SK-N-SH (cell line): Measurements from ENCODE around the gene SMAD3. TPM values are rescaled to one million over a fixed set of nuclear protein-coding genes. Genes with fewer than 3 reads are reported as not detected.

Experiments
- CTCF ChIA-PET: fragments of 300-600, 350-600 bp; formaldehyde crosslinking; extraction: SDS; loops from one replicate; lab custom pipeline; 2021; lab: Yijun Ruan, JAX
- POLR2A ChIA-PET: fragments of 350-600 bp; sonication (Branson Sonifier 250); formaldehyde crosslinking; extraction: SDS; loops from one replicate; lab custom pipeline; 2020; ENCODE audit warnings: antibody characterized with exemption, inconsistent platforms; lab: Yijun Ruan, JAX
- DNase-seq: peaks from one replicate; pipeline ENCODE4 v3.0.0; 2012
- H2AFZ ChIP-seq: fragments of 200-600 bp; sonication (generic); 2 replicates; pipeline ENCODE4 v1.8.1; 2016; ENCODE audit warnings: antibody characterized with exemption, mild to moderate bottlenecking, low read depth
- H3F3A ChIP-seq: fragments of 200-600 bp; sonication (generic); replicated peaks from 2 replicates; pipeline ENCODE3; 2016; ENCODE audit warnings: antibody characterized with exemption, mild to moderate bottlenecking; ENCODE audit not compliant: insufficient read depth
- H3K27ac ChIP-seq, 2 experiments: fragments of 200-500 bp in 1 of 2; fragments of 200-600 bp in 1 of 2; sonication (Bioruptor generic) in 1 of 2; sonication (generic), shearing (Covaris generic) in 1 of 2; 2 replicates each; pipeline versions ENCODE4 v1.5.1 to v1.6.1; 2014 to 2016; ENCODE audit warnings: low read depth in 2 of 2, inconsistent platforms in 1 of 2, low read length in 1 of 2, mild to moderate bottlenecking in 1 of 2, mixed read lengths in 1 of 2
- H3K27me3 ChIP-seq: fragments of 200-600 bp; sonication (generic), shearing (Covaris generic); 2 replicates; pipeline ENCODE4 v1.6.1; 2016; ENCODE audit warnings: mixed run types; ENCODE audit not compliant: insufficient read depth
- H3K36me3 ChIP-seq, 2 experiments: fragments of 200-500 bp in 1 of 2; fragments of 200-600 bp in 1 of 2; sonication (Bioruptor generic) in 1 of 2; sonication (generic) in 1 of 2; replicated peaks in 1 of 2; 2 replicates each; pipeline versions ENCODE3 to v1.5.1; 2014 to 2016; ENCODE audit warnings: low read length in 1 of 2, mild to moderate bottlenecking in 1 of 2; ENCODE audit not compliant: insufficient read depth in 2 of 2, control insufficient read depth in 1 of 2
- H3K4me1 ChIP-seq, 2 experiments: fragments of 200-500 bp in 1 of 2; fragments of 200-600 bp in 1 of 2; sonication (Bioruptor generic) in 1 of 2; sonication (generic), shearing (Covaris generic) in 1 of 2; 2 replicates each; pipeline versions ENCODE4 v1.5.1 to v1.6.1; 2014 to 2016; ENCODE audit warnings: low read depth in 1 of 2, low read length in 1 of 2, mixed run types in 1 of 2; ENCODE audit not compliant: insufficient read depth in 2 of 2, control insufficient read depth in 1 of 2
- H3K4me2 ChIP-seq: fragments of 200-600 bp; sonication (generic), shearing (Covaris generic); 2 replicates; pipeline ENCODE4 v1.6.1; 2017; ENCODE audit warnings: mixed run types
- H3K4me3 ChIP-seq, 2 experiments: fragments of 200-500 bp in 1 of 2; fragments of 200-600 bp in 1 of 2; sonication (Bioruptor generic) in 1 of 2; sonication (generic), shearing (Covaris generic) in 1 of 2; 2 replicates each; pipeline versions ENCODE4 v1.5.1 to v1.8.1; 2014 to 2016; ENCODE audit warnings: low read depth in 2 of 2, inconsistent platforms in 1 of 2, low read length in 1 of 2, mild to moderate bottlenecking in 1 of 2, mixed read lengths in 1 of 2, moderate library complexity in 1 of 2
- H3K79me2 ChIP-seq: fragments of 200-600 bp; sonication (generic); 2 replicates; pipeline ENCODE4 v1.8.1; 2017; ENCODE audit warnings: mild to moderate bottlenecking; ENCODE audit not compliant: insufficient read depth
- H3K9ac ChIP-seq: fragments of 200-600 bp; sonication (generic); 2 replicates; pipeline ENCODE4 v1.6.1; 2017; ENCODE audit warnings: mixed run types
- H3K9me2 ChIP-seq: fragments of 200-600 bp; sonication (generic); 2 replicates; pipeline ENCODE4 v1.6.1; 2017; ENCODE audit warnings: mixed run types
- H3K9me3 ChIP-seq: fragments of 200-600 bp; sonication (generic); 2 replicates; pipeline ENCODE4 v1.6.1; 2017; ENCODE audit warnings: mixed run types, mild to moderate bottlenecking, moderate library complexity
- H4K20me1 ChIP-seq: fragments of 200-600 bp; sonication (generic); 2 replicates; pipeline ENCODE4 v1.6.1; 2017; ENCODE audit warnings: mild to moderate bottlenecking, mixed run types; ENCODE audit not compliant: insufficient read depth
- EZH2phosphoT487 ChIP-seq: fragments of 200-600 bp; sonication (generic); IDR thresholded peaks from 2 replicates; pipeline ENCODE4 v1.6.1; 2017; ENCODE audit warnings: low read depth, mixed run types, mild to moderate bottlenecking, antibody characterized with exemption, moderate library complexity, borderline replicate concordance
- FOSL2 ChIP-seq: IDR thresholded peaks from 2 replicates; pipeline ENCODE4 v1.4.0; 2012; ENCODE audit warnings: low read depth, mild to moderate bottlenecking, moderate library complexity, borderline replicate concordance
- GABPA ChIP-seq: IDR thresholded peaks from 2 replicates; pipeline ENCODE4 v1.4.0; 2012; ENCODE audit warnings: low read depth, mild to moderate bottlenecking
- IRF3 ChIP-seq: fragments of 150-350 bp; IDR thresholded peaks from 2 replicates; pipeline ENCODE4 v1.6.1; 2016; ENCODE audit warnings: mild to moderate bottlenecking, low read depth, low read length
- MAX ChIP-seq: IDR thresholded peaks from 2 replicates; pipeline ENCODE4 v1.4.0; 2012; ENCODE audit warnings: low read depth
- MEF2A ChIP-seq: IDR thresholded peaks from 2 replicates; pipeline ENCODE4 v1.4.0; 2012; ENCODE audit warnings: low read depth, borderline replicate concordance
- MXI1 ChIP-seq: IDR thresholded peaks from 2 replicates; pipeline ENCODE4 v1.6.1; 2012; ENCODE audit warnings: mild to moderate bottlenecking, low read depth, low read length, improper control_type of control experiment
- PBX3 ChIP-seq: IDR thresholded peaks from 2 replicates; pipeline ENCODE4; 2012
- REST ChIP-seq: IDR thresholded peaks from 2 replicates; pipeline ENCODE4 v1.6.1; 2012; ENCODE audit warnings: mild to moderate bottlenecking, low read depth, low read length, moderate library complexity
- SMC3 ChIP-seq: IDR thresholded peaks from 2 replicates; pipeline ENCODE4 v1.6.1; 2012; ENCODE audit warnings: low read depth, low read length, improper control_type of control experiment
- TAF1 ChIP-seq: IDR thresholded peaks from 2 replicates; pipeline ENCODE4 v1.6.1; 2012; ENCODE audit warnings: low read depth, mild to moderate bottlenecking, low read length, moderate library complexity, borderline replicate concordance
- whole genome bisulfite sequencing: methylation state at CpG from one replicate; pipeline ENCODE4 v1.1.6; 2017; ENCODE audit warnings: low lambda C conversion rate; 5-methylcytosine and 5-hydroxymethylcytosine counted together
- polyA plus RNA-seq, 3 experiments: library from polyadenylated mRNA; depleted of rRNA; stranded (reverse); fragments of >200 nt; gene quantifications; 2 replicates each; pipeline ENCODE4 v1.2.3, GENCODE V29; 2012

Gene SMAD3
- polyA plus RNA-seq, 1 of the 3 experiments (the other 2 are of a cell fraction) = 19.5 TPM

- ChIA-PET CTCF (interaction anchor here (1.3 kb wide), 1 partner anchor 218 kb away, joined by 3 read pairs; no protein-coding TSS in a partner anchor), POLR2A (no interaction called here)
- no peak for TF ChIP-seq FOSL2
- TF ChIP-seq MEF2A = no peak
- TF ChIP-seq IRF3 = no peak
- no peak for TF ChIP-seq GABPA
- no peak for TF ChIP-seq MAX
- no peak for TF ChIP-seq PBX3
- no peak for TF ChIP-seq EZH2phosphoT487
- TF ChIP-seq MXI1 = no peak
- no peak for TF ChIP-seq SMC3
- TF ChIP-seq TAF1 = no peak
- no peak for TF ChIP-seq REST
- H3K4me2 ChIP-seq = no peak overlapping the region
- WGBS = 96% methylated on average over 12 of the region's 17 CpGs
- H2AFZ ChIP-seq = no peak overlapping the region
- no peaks in the 10 kb centered on the region for H3F3A ChIP-seq
- H3K27me3 ChIP-seq = no peaks in the 10 kb centered on the region
- no peak overlapping the region for H3K27ac ChIP-seq
- DNase-seq = no peak
- H3K4me3 ChIP-seq = no peak overlapping the region
- H3K9me3 ChIP-seq = no peaks in the 10 kb centered on the region
- H3K9ac ChIP-seq = no peak overlapping the region
- H3K4me1 ChIP-seq = peaks cover 7 to 13% of the 10 kb centered on the region in 2 experiments; a peak in 2 of 4 replicates
- H3K36me3 ChIP-seq = peaks cover 6 to 16% of the 10 kb centered on the region in 2 experiments
- H3K79me2 ChIP-seq = peaks cover 44% of the 10 kb centered on the region
- H3K9me2 ChIP-seq = no peaks in the 10 kb centered on the region
- H4K20me1 ChIP-seq = 0 out of 2 replicates have a peak, but pooled peaks cover 5% of the 10 kb centered on the region
These were observed 99.4 kb downstream of the SMAD3 start for GRCh38 chr15:67164811-67165253.
